Activated naive CD8-positive, alpha-beta T cell treated with anti-CD3 and anti-CD28 coated beads, Interleukin-2, amount 50 U/mL, for 24 hours (primary cell): ENCODE measurements around the gene ANKRD22.

Experiments
- ATAC-seq: fragments of 150-1000 bp; cut with Tn5 transposase; one replicate; pipeline ENCODE4 v1.10.0; 2021
- DNase-seq: peaks from one replicate; pipeline ENCODE4 v3.0.0; 2021
- H3K27ac Mint-ChIP-seq: one replicate; pipeline ENCODE4 v1.8.0; 2021; ENCODE audit warnings: mild to moderate bottlenecking, mixed read lengths
- H3K27me3 Mint-ChIP-seq: one replicate; pipeline ENCODE4 v1.8.0; 2021; ENCODE audit warnings: mixed read lengths
- H3K36me3 Mint-ChIP-seq: one replicate; pipeline ENCODE4 v1.8.0; 2021; ENCODE audit warnings: low read depth, mixed read lengths
- H3K4me1 Mint-ChIP-seq: one replicate; pipeline ENCODE4 v1.8.0; 2021; ENCODE audit warnings: mixed read lengths
- H3K4me3 Mint-ChIP-seq: one replicate; pipeline ENCODE4 v1.8.0; 2021; ENCODE audit warnings: mild to moderate bottlenecking, moderate library complexity, mixed read lengths
- H3K9me3 Mint-ChIP-seq: one replicate; pipeline ENCODE4 v1.8.0; 2021; ENCODE audit warnings: mixed read lengths

The ANKRD22 gene

GRCh38 chr10:88805924-88806323 is 45.7 kb downstream of the ANKRD22 start:
- H3K9me3 Mint-ChIP-seq: no peaks in the 10 kb centered on the region
- H3K4me1 Mint-ChIP-seq: peaks cover 14% of the 10 kb centered on the region
- H3K27me3 Mint-ChIP-seq: no peaks in the 10 kb centered on the region
- no peaks in the 10 kb centered on the region for H3K36me3 Mint-ChIP-seq
- H3K4me3 Mint-ChIP-seq: no peak overlapping the region
- ATAC-seq (no peak), DNase-seq (no peak)
- no peak overlapping the region for H3K27ac Mint-ChIP-seq

GRCh38 chr10:88805361-88805760 is 46.3 kb downstream of the ANKRD22 start:
- DNase-seq (no peak), ATAC-seq (no peak)
- Mint-ChIP-seq H3K27ac (no peak overlapping the region), H3K27me3 (no peaks in the 10 kb centered on the region), H3K36me3 (no peaks in the 10 kb centered on the region), H3K9me3 (no peaks in the 10 kb centered on the region), H3K4me1 (peaks cover 13% of the 10 kb centered on the region), H3K4me3 (no peak overlapping the region)

DNA sequence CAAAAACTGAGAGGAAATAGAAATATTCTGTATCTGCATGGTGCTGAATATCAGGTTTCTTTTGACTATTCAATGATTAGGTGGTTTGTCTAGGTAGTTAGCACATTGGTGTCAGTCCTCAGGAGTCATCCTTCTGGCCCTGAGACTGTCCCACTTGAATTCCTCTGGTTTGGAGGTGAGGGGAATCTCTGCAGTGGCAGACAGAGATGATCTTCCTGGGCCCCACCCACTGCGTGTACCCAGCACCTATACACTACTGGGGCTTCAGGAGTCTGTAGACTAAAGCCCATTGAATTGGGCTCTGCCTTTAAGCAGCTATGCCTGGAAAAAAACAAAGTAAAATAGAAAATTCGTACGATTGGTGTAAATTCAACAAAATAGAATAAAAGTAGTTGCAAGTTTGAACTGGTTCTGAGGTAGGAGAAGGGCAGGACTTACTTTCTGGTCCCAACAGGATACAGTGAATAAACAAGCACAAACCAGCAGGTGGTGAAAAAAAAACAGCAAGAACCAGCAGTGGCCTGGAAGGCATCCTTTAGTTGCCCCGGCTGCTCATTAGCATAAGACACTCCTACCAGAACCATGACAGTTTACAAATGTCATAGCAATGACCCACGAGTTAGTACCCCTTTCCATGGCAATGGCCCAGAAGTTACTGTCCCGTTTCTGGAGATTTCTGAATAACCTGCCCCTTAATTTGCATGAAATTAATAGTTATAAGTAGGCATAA is 47.4 kb downstream of the ANKRD22 start:
- Mint-ChIP-seq H3K27me3 (no peaks in the 10 kb centered on the region), H3K4me3 (no peak overlapping the region), H3K27ac (no peak overlapping the region), H3K36me3 (no peaks in the 10 kb centered on the region), H3K4me1 (peaks cover 12% of the 10 kb centered on the region), H3K9me3 (no peaks in the 10 kb centered on the region)
- DNase-seq (no peak), ATAC-seq (no peak)

DNA sequence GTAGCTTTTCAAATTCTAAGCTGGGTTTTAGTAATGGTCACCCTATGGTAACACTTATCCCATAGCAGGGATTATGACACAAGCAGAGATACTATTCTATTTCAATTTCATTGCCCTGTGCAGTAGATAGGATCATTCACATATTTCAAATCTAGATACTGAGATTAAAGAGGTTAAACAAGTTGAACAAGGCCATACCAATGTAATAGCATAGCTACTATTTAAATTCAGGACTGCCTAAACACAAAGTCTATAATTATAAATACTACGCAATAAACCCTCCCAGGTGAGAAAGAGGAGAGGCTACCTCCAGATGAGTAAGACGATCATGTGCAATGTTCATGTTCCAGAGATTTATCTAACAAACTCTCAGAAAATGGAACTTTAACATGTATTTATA is 48.0 kb downstream of the ANKRD22 start:
- Mint-ChIP-seq H3K27me3 (no peaks in the 10 kb centered on the region), H3K9me3 (no peaks in the 10 kb centered on the region), H3K36me3 (no peaks in the 10 kb centered on the region), H3K27ac (no peak overlapping the region), H3K4me1 (peaks cover 12% of the 10 kb centered on the region), H3K4me3 (no peak overlapping the region)
- no peak for DNase-seq
- ATAC-seq: no peak

DNA sequence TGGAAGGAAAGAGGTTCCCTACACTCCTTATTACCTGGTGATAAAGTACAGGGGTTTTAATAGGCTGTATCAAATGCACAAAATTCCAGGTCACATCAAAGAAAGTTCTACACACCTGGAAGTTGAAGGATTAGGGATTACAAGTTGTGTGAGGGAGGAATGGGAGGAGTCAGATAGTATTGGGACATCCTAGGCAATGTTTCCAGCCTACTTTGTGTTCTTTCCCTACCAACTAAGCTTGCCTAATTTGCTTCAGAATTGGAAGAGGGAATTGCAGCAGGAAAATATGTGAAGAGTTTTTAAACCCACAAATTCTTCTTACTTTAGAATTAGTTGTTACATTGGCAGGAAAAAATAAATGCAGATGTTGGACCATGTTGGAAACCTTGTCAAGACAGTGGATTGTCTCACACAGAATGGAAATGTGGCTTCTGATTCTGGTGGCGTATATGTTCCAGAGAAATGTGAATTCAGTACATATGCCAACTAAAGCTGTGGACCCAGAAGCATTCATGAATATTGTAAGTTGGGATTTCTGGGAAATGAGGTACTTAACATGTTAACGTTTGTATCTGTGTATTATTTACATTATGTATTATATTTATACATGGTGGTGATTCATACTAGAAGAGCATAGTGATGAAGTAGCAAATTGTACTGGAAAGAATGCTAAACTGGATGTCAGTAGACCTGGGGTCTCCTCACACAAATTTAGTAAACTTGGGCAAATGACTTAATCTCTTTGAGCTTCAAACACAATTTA is 48.9 kb downstream of the ANKRD22 start, which contains the start of gene LIPM:
Gene LIPM (plus strand): TSS at position 208 of the 763 bp plus-strand sequence. CDS start 167 bp downstream, at position 375.
- Mint-ChIP-seq H3K27me3 (peaks cover 3% of the 10 kb centered on the region), H3K4me3 (no peak within 1 kb of the TSS), H3K4me1 (peaks cover 12% of the 10 kb centered on the region), H3K27ac (no peak within 1 kb of the TSS), H3K9me3 (no peaks in the 10 kb centered on the region), H3K36me3 (no peaks in the 10 kb centered on the region)
- DNase-seq (no peak), ATAC-seq (no peak)

DNA sequence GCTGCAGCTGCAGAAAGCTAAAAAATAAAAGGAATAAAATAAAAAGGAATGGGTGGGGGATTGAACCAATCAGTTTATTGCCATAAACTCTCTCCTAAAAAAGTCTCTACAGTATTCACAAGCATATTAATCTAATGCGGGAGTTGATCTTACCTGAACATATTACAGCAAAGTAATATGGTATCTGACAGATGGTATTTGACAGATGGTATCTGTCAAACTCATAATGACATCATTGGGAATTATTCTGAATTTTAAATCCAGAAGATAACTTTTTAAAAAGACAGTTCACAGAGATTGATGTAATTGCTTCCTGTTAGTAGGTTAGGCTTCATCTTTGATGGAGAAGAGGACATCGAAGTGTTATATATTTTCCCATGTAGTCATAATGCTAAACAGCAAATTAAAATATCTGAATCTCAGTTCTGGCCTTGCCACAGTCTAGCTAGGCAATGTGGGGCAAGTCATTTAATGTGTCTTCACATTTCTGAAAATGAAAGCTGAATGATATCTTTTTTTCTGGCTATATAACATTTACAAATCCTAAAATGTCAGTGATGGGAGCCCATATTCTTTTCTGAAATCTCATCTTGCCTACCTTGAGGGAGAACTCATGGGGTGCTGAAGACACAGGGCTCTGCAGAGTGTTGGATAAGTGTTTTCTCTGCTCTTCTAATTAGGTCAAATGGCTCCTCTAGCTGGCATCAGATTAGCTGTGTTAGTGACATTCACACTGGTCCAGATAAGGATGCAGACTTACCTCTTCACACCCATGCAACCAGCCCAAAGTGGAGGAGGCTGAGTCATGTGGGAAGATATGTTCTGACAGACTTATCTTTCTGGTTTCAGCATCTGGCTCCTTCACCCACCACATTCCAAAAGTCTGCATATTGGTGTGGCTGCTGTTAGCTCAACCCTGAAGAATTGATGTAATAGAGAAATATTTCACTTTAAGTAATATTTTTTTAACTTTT is 51.2 kb downstream of the ANKRD22 start:
- peak; percentile 15 for DNase-seq
- Mint-ChIP-seq H3K9me3 (no peaks in the 10 kb centered on the region), H3K36me3 (no peaks in the 10 kb centered on the region), H3K27ac (peak overlapping the region; percentile 8), H3K4me1 (peaks cover 12% of the 10 kb centered on the region), H3K27me3 (peaks cover 5% of the 10 kb centered on the region), H3K4me3 (no peak overlapping the region)
- peak; percentile 95 for ATAC-seq

GRCh38 chr10:88794731-88795130 is 56.9 kb downstream of the ANKRD22 start:
- Mint-ChIP-seq H3K27me3 (peaks cover 5% of the 10 kb centered on the region), H3K4me3 (no peak overlapping the region), H3K27ac (no peak overlapping the region), H3K9me3 (peaks cover 6% of the 10 kb centered on the region), H3K36me3 (no peaks in the 10 kb centered on the region), H3K4me1 (peaks cover 28% of the 10 kb centered on the region)
- no peak for ATAC-seq
- DNase-seq: no peak

- Mint-ChIP-seq H3K36me3 (no peaks in the 10 kb centered on the region), H3K27me3 (peaks cover 5% of the 10 kb centered on the region), H3K4me3 (peak overlapping the region; percentile 19), H3K4me1 (peaks cover 28% of the 10 kb centered on the region), H3K9me3 (peaks cover 6% of the 10 kb centered on the region), H3K27ac (peak overlapping the region; percentile 77)
- DNase-seq (no peak), ATAC-seq (peak; percentile 81)
These were observed 57.8 kb downstream of the ANKRD22 start for GRCh38 chr10:88793712-88794299.

- Mint-ChIP-seq H3K27ac (no peak overlapping the region), H3K27me3 (peaks cover 2% of the 10 kb centered on the region), H3K4me3 (no peak overlapping the region), H3K4me1 (peaks cover 28% of the 10 kb centered on the region), H3K36me3 (no peaks in the 10 kb centered on the region), H3K9me3 (peaks cover 6% of the 10 kb centered on the region)
- DNase-seq (no peak), ATAC-seq (peak; percentile 49)
These were observed 59.0 kb downstream of the ANKRD22 start for GRCh38 chr10:88792661-88793060.

DNA sequence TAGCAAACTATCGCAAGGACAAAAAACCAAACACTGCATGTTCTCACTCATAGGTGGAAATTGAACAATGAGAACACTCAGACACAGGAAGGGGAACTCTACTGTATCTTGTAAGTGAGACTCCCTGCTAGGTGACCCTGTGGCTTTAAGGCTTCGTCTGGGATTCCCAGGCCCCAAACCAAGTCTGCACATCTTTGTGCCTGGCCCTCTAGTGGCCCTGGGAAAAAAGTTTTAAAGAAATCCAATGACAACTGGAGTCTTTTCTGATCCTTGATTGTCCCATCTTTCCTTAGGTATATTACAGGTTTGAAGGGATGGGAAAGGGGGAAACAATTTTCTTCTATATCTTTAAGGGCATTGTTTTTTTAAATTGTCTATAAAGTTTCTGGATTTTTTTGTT is 59.7 kb downstream of the ANKRD22 start:
- Mint-ChIP-seq H3K9me3 (peaks cover 6% of the 10 kb centered on the region), H3K4me1 (peaks cover 28% of the 10 kb centered on the region), H3K27ac (no peak overlapping the region), H3K36me3 (no peaks in the 10 kb centered on the region), H3K4me3 (no peak overlapping the region), H3K27me3 (peaks cover 2% of the 10 kb centered on the region)
- peak; percentile 46 for ATAC-seq
- peak; percentile 13 for DNase-seq

DNA sequence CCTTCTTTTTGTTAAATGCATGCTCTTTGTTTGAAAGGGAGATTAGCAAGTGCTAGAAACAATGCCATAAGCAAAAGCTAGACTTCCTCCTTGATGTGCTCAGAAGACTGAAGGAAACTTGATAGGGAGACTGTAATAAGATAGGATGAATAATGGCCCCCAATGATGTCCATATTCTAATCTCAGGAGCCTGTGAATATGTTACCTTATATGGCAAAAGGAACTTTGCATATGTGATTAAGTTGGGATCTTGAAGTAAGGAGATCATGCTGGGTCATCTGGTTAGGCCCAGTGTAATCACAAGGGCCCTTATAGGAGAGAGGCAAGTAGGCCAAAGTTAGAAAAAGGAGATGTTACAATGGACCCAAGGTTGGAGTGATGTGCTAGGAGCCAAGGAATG is 62.7 kb downstream of the ANKRD22 start:
- DNase-seq: no peak
- no peaks in the 10 kb centered on the region for H3K36me3 Mint-ChIP-seq
- no peaks in the 10 kb centered on the region for H3K27me3 Mint-ChIP-seq
- no peak overlapping the region for H3K4me3 Mint-ChIP-seq
- no peak for ATAC-seq
- H3K27ac Mint-ChIP-seq: no peak overlapping the region
- H3K9me3 Mint-ChIP-seq: peaks cover 6% of the 10 kb centered on the region
- peaks cover 23% of the 10 kb centered on the region for H3K4me1 Mint-ChIP-seq

GRCh38 chr10:88787463-88787862 is 64.2 kb downstream of the ANKRD22 start:
- Mint-ChIP-seq H3K27me3 (no peaks in the 10 kb centered on the region), H3K4me1 (peaks cover 11% of the 10 kb centered on the region), H3K36me3 (no peaks in the 10 kb centered on the region), H3K27ac (no peak overlapping the region), H3K4me3 (no peak overlapping the region), H3K9me3 (no peaks in the 10 kb centered on the region)
- ATAC-seq (no peak), DNase-seq (no peak)

DNA sequence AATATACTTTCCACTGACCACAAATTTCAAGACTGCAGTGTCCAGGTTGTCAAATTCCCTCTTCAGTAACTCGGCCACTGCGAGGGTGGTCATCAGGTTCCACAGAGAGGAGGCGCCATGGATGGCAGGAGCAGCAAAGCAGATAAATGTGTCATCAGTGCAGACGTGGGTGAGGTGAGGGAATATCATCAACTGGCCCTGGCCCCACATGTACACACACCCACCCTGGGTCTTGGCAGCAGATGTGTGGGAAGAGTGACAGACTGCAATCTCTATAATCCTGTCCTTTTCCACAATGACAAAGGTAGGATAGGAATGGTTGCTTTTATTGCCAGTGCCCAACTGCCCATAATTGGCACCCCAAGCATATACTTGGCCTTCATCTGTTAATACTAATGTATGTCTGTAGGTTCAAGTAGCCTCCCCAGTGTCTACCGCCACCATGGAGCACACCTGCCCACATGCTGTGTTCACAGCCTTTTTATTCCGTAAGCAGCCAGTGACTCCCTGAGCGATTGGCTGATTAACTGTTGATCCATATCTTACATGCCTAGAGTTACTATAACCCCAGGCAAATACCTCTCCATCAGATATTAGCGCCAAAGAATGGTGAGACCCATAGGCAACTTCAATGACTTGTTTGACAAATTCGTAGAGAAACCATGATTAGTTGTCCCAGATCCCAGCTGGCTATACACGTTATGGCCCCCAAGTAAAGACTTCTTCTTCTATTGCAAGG is 65.4 kb downstream of the ANKRD22 start:
- Mint-ChIP-seq H3K36me3 (no peaks in the 10 kb centered on the region), H3K4me3 (no peak overlapping the region), H3K27ac (no peak overlapping the region), H3K27me3 (peaks cover under 1% of the 10 kb centered on the region), H3K4me1 (peaks cover 4% of the 10 kb centered on the region), H3K9me3 (no peaks in the 10 kb centered on the region)
- no peak for ATAC-seq
- no peak for DNase-seq
